T-helper 1 cell treated with Interleukin-12 subunit alpha and Interleukin-12 subunit beta and Interleukin-4 antibody, amounts not matched to agents 30 ng/mL and 1 ng/mL, for 36 hours (primary cell): ENCODE data around the gene PADI2. TPM values are rescaled to one million over a fixed set of nuclear protein-coding genes. Genes with fewer than 3 reads are reported as not detected.

ENCODE experiments used
- intact Hi-C: fragments of 100-400 bp; cut with micrococcal nuclease; formaldehyde crosslinking; loops from one replicate; pipeline ENCODE4 v1.15.1; 2024
- total RNA-seq: library from RNA; stranded (reverse); gene quantifications from 2 replicates; pipeline ENCODE4 v1.2.3, GENCODE V29; 2022

Gene PADI2
- total RNA-seq, 1 donor from 2014 or later, result not detected

- intact Hi-C loops, result no loop called here
Measured at GRCh38 chr1:17116643-17117042, 2.6 kb downstream of the PADI2 start.

- intact Hi-C loops, result no loop called here
Measured at GRCh38 chr1:17113963-17114362, 5.3 kb downstream of the PADI2 start.

- intact Hi-C loops, result no loop called here
Measured at GRCh38 chr1:17112496-17113236, 6.6 kb downstream of the PADI2 start.

GRCh38 chr1:17112076-17112475 lies 7.2 kb downstream of the PADI2 start:
- intact Hi-C loops, result no loop called here

- intact Hi-C loops, result no loop called here
Measured at GRCh38 chr1:17110555-17110926, 8.7 kb downstream of the PADI2 start.

- intact Hi-C loops, result no loop called here
Measured at GRCh38 chr1:17109892-17110554, 9.2 kb downstream of the PADI2 start.

- intact Hi-C loops, result no loop called here
Measured at GRCh38 chr1:17108786-17109185, 10.5 kb downstream of the PADI2 start.

GRCh38 chr1:17108360-17108759 lies 10.9 kb downstream of the PADI2 start:
- intact Hi-C loops, result no loop called here

GRCh38 chr1:17104782-17105181 lies 14.5 kb downstream of the PADI2 start:
- intact Hi-C loops, result no loop called here

GRCh38 chr1:17102232-17102631 lies 17.0 kb downstream of the PADI2 start:
- intact Hi-C loops, result no loop called here

- intact Hi-C loops, result no loop called here
Measured at GRCh38 chr1:17101261-17101660, 18.0 kb downstream of the PADI2 start.

- intact Hi-C loops, result no loop called here
Measured at GRCh38 chr1:17099616-17100340, 19.5 kb downstream of the PADI2 start.

- intact Hi-C loops, result no loop called here
Measured at GRCh38 chr1:17098446-17099317, 20.6 kb downstream of the PADI2 start.

GRCh38 chr1:17097787-17098186 lies 21.5 kb downstream of the PADI2 start:
- intact Hi-C loops, result no loop called here

GRCh38 chr1:17097147-17097546 lies 22.1 kb downstream of the PADI2 start:
- intact Hi-C loops, result no loop called here

- intact Hi-C loops, result no loop called here
Measured at GRCh38 chr1:17096584-17096983, 22.7 kb downstream of the PADI2 start.

GRCh38 chr1:17095141-17095540 lies 24.1 kb downstream of the PADI2 start:
- intact Hi-C loops, result no loop called here

- intact Hi-C loops, result no loop called here
Measured at GRCh38 chr1:17094664-17095063, 24.6 kb downstream of the PADI2 start.

GRCh38 chr1:17093822-17094393 lies 25.3 kb downstream of the PADI2 start:
- intact Hi-C loops, result no loop called here

GRCh38 chr1:17091252-17091651 lies 28.0 kb downstream of the PADI2 start:
- intact Hi-C loops, result no loop called here

GRCh38 chr1:17089506-17089905 lies 29.7 kb downstream of the PADI2 start:
- intact Hi-C loops, result no loop called here
